CD14-positive monocyte (primary cell): Measurements from ENCODE around the gene CCR7. TPM values are rescaled to one million over a fixed set of nuclear protein-coding genes. Genes with fewer than 3 reads are reported as not detected.

Experiments used
- DNase-seq, 3 donors: peaks; one replicate each; pipeline ENCODE4 v3.0.0-alpha.2; 2011 to 2022
- H2AFZ ChIP-seq: 2 replicates; pipeline ENCODE4 v1.6.0; 2012; ENCODE audit warnings: mild to moderate bottlenecking, low read depth, low read length, inconsistent platforms; ENCODE audit not compliant: insufficient read depth, poor library complexity, severe bottlenecking
- H3K27ac ChIP-seq, 2 donors: 1 replicate in 1 of 2; 2 replicates in 1 of 2; pipeline ENCODE4 v1.5.1; 2012 to 2013; ENCODE audit warnings: low read length in 2 of 2, control low read depth in 1 of 2, inconsistent platforms in 1 of 2, low read depth in 1 of 2, mild to moderate bottlenecking in 1 of 2
- H3K27me3 ChIP-seq, 2 donors: one replicate each; pipeline versions ENCODE4 v1.6.0 to v1.6.1; 2011 to 2013; ENCODE audit warnings: low read length in 2 of 2; ENCODE audit not compliant: control insufficient read depth in 2 of 2, insufficient read depth in 2 of 2
- H3K36me3 ChIP-seq, 2 donors: replicated peaks in 1 of 2; 1 replicate in 1 of 2; 2 replicates in 1 of 2; pipeline versions ENCODE4 v1.5.1 to v1.6.1; 2012 to 2013; ENCODE audit warnings: low read length in 2 of 2, control low read depth in 1 of 2, inconsistent platforms in 1 of 2, mild to moderate bottlenecking in 1 of 2; ENCODE audit not compliant: insufficient read depth in 2 of 2, control insufficient read depth in 1 of 2
- H3K4me1 ChIP-seq, 2 donors: 1 replicate in 1 of 2; 2 replicates in 1 of 2; pipeline versions ENCODE4 v1.5.1 to v1.6.1; 2012 to 2013; ENCODE audit warnings: low read length in 2 of 2, control low read depth in 1 of 2, inconsistent platforms in 1 of 2, mild to moderate bottlenecking in 1 of 2, moderate library complexity in 1 of 2; ENCODE audit not compliant: insufficient read depth in 2 of 2, control insufficient read depth in 1 of 2
- H3K4me2 ChIP-seq: replicated peaks from 2 replicates; pipeline ENCODE3; 2012; ENCODE audit warnings: low read length, moderate library complexity, mild to moderate bottlenecking; ENCODE audit not compliant: poor library complexity, severe bottlenecking; ENCODE audit errors: extremely low read depth
- H3K4me3 ChIP-seq, 3 experiments: fragments of 200-600 bp in 1 of 3; sonication (generic) in 1 of 3; replicated peaks in 1 of 3; 1 replicate in 2 of 3; 2 replicates in 1 of 3; pipeline ENCODE4 v1.5.1; 2011 to 2013; ENCODE audit warnings: low read length in 3 of 3, mild to moderate bottlenecking in 3 of 3, control low read depth in 2 of 3, low read depth in 2 of 3, inconsistent platforms in 1 of 3, moderate library complexity in 1 of 3
- H3K79me2 ChIP-seq: 2 replicates; pipeline ENCODE4 v1.6.0; 2012; ENCODE audit warnings: mild to moderate bottlenecking, control low read depth, inconsistent platforms, low read length, moderate library complexity; ENCODE audit not compliant: insufficient read depth
- H3K9ac ChIP-seq: 2 replicates; pipeline ENCODE4 v1.6.0; 2017; ENCODE audit warnings: low read length, mild to moderate bottlenecking; ENCODE audit not compliant: insufficient read depth, poor library complexity, severe bottlenecking
- H3K9me3 ChIP-seq, 2 donors: replicated peaks in 1 of 2; 1 replicate in 1 of 2; 2 replicates in 1 of 2; pipeline versions ENCODE4 v1.5.1 to v1.6.1; 2012 to 2013; ENCODE audit warnings: low read length in 2 of 2, control low read depth in 1 of 2; ENCODE audit not compliant: control insufficient read depth in 1 of 2, insufficient read depth in 1 of 2
- H4K20me1 ChIP-seq: 2 replicates; pipeline ENCODE4 v1.6.0; 2012; ENCODE audit warnings: mild to moderate bottlenecking, low read length, control low read depth, moderate library complexity; ENCODE audit not compliant: insufficient read depth
- H3K27ac Mint-ChIP-seq, 7 donors: one replicate each; pipeline ENCODE4 v1.8.0; 2020; ENCODE audit warnings: mild to moderate bottlenecking in 7 of 7, mixed read lengths in 7 of 7, moderate library complexity in 6 of 7, inconsistent platforms in 2 of 7
- H3K27me3 Mint-ChIP-seq, 3 donors: one replicate each; pipeline ENCODE4 v1.8.0; 2021 to 2022; ENCODE audit warnings: low read depth in 3 of 3, mild to moderate bottlenecking in 3 of 3, mixed read lengths in 3 of 3, moderate library complexity in 3 of 3, inconsistent platforms in 1 of 3
- H3K36me3 Mint-ChIP-seq, 2 donors: one replicate each; pipeline ENCODE4 v1.8.0; 2020; ENCODE audit warnings: mixed read lengths in 2 of 2, inconsistent platforms in 1 of 2, mild to moderate bottlenecking in 1 of 2
- H3K4me1 Mint-ChIP-seq: one replicate; pipeline ENCODE4 v1.8.0; 2020; ENCODE audit warnings: mild to moderate bottlenecking, mixed read lengths
- H3K4me3 Mint-ChIP-seq, 2 donors: one replicate each; pipeline ENCODE4 v1.8.0; 2020; ENCODE audit warnings: mild to moderate bottlenecking in 2 of 2, mixed read lengths in 2 of 2, moderate library complexity in 1 of 2
- H3K9me3 Mint-ChIP-seq, 7 donors: one replicate each; pipeline ENCODE4 v1.8.0; 2020 to 2022; ENCODE audit warnings: mixed read lengths in 7 of 7, mild to moderate bottlenecking in 6 of 7, moderate library complexity in 6 of 7, inconsistent platforms in 2 of 7
- CTCF ChIP-seq: fragments of 200-600 bp; IDR thresholded peaks from one replicate; pipeline ENCODE4 v1.8.0; 2022; ENCODE audit warnings: antibody characterized with exemption, mild to moderate bottlenecking
- WGBS: methylation state at CpG from one replicate; pipeline ENCODE4 v1.1.5; 2013; ENCODE audit warnings: missing lambda C conversion rate; ENCODE audit not compliant: insufficient coverage; 5-methylcytosine and 5-hydroxymethylcytosine counted together
- intact Hi-C, 2 donors: fragments of 100-400 bp; cut with micrococcal nuclease; formaldehyde crosslinking; loops; one replicate each; pipeline versions ENCODE4 v1.15.0 to v1.15.1; 2023
- polyA plus RNA-seq, 3 donors: library from polyadenylated mRNA; depleted of rRNA in 1 of 3; unstranded in 2 of 3; stranded (reverse) in 1 of 3; fragments of 300-500 nt in 2 of 3; fragments of >200 nt in 1 of 3; fragmentation: Illumina TruSeq in 2 of 3; gene quantifications; 1 replicate in 2 of 3; 2 replicates in 1 of 3; pipeline ENCODE4 v1.2.3, GENCODE V29; 2012 to 2021

Gene CCR7
- polyA plus RNA-seq, 3 donors, result 0.15 to 2.1 (median 1.2) TPM

GRCh38 chr17:40516581-40517285 is 48.5 kb downstream of the CCR7 start:
- Mint-ChIP-seq H3K27ac (no peak overlapping the region), H3K9me3 (peaks cover 0 to 5% (median 2%) of the 10 kb centered on the region in 7 donors), H3K4me1 (peaks cover 27% of the 10 kb centered on the region), H3K27me3 (peaks cover 52 to 80% (median 71%) of the 10 kb centered on the region in 3 donors), H3K36me3 (no peaks in the 10 kb centered on the region), H3K4me3 (peak overlapping the region in 1 of 2 donors; percentile 40)
- Histone ChIP-seq H3K4me1 (peaks cover 9 to 14% of the 10 kb centered on the region in 2 donors), H3K36me3 (no peaks in the 10 kb centered on the region), H3K79me2 (no peaks in the 10 kb centered on the region), H4K20me1 (no peaks in the 10 kb centered on the region), H3K4me2 (no peak overlapping the region), H3K27me3 (peaks cover 20 to 51% of the 10 kb centered on the region in 2 donors), H3K9ac (peak overlapping the region; percentile 25), H3K4me3 (no peak overlapping the region), H3K9me3 (no peaks in the 10 kb centered on the region), H2AFZ (no peak overlapping the region), H3K27ac (no peak overlapping the region)
- intact Hi-C loops, result no loop called here
- no peak for TF ChIP-seq CTCF
- 3% methylated on average over 3 of the region's 3 CpGs for WGBS
- no peak for DNase-seq

GRCh38 chr17:40515491-40516041 is 49.7 kb downstream of the CCR7 start:
- 32% methylated on average over 10 of the region's 11 CpGs for WGBS
- Histone ChIP-seq H2AFZ (no peak overlapping the region), H3K4me1 (peaks cover 9 to 14% of the 10 kb centered on the region in 2 donors), H3K9ac (no peak overlapping the region), H3K9me3 (no peaks in the 10 kb centered on the region), H3K4me2 (no peak overlapping the region), H3K27me3 (peaks cover 21 to 49% of the 10 kb centered on the region in 2 donors), H3K4me3 (no peak overlapping the region), H3K27ac (no peak overlapping the region), H3K36me3 (no peaks in the 10 kb centered on the region), H4K20me1 (no peaks in the 10 kb centered on the region), H3K79me2 (no peaks in the 10 kb centered on the region)
- Mint-ChIP-seq H3K9me3 (peaks cover 0 to 5% (median 2%) of the 10 kb centered on the region in 7 donors), H3K27me3 (peaks cover 52 to 82% (median 78%) of the 10 kb centered on the region in 3 donors), H3K4me3 (peak overlapping the region in 1 of 2 donors; percentile 70), H3K27ac (no peak overlapping the region), H3K4me1 (peaks cover 27% of the 10 kb centered on the region), H3K36me3 (no peaks in the 10 kb centered on the region)
- no peak for TF ChIP-seq CTCF
- intact Hi-C loops, result no loop called here
- DNase-seq, result no peak
